COLO668 (cell line): ENCODE measurements around the gene RDH12.

ENCODE experiments used
- DNase-seq: peaks from one replicate; lab custom pipeline; 2025; ENCODE audit not compliant: unreplicated experiment; lab: John Stamatoyannopoulos, UW

RDH12 gene

GRCh38 chr14:67746927-67747326, 45.2 kb downstream of the RDH12 start:
- no peak for DNase-seq

- no peak for DNase-seq
Observed at GRCh38 chr14:67748312-67748711, 46.6 kb downstream of the RDH12 start.

GRCh38 chr14:67749341-67750084, 47.8 kb downstream of the RDH12 start:
- no peak for DNase-seq

GRCh38 chr14:67756496-67756895, 54.8 kb downstream of the RDH12 start:
- DNase-seq, result no peak

- no peak for DNase-seq
Observed at GRCh38 chr14:67757175-67757574, 55.5 kb downstream of the RDH12 start.

GRCh38 chr14:67759916-67760315, 58.2 kb downstream of the RDH12 start:
- DNase-seq, result no peak

GRCh38 chr14:67762051-67762450, 60.4 kb downstream of the RDH12 start:
- no peak for DNase-seq

GRCh38 chr14:67763158-67763822, 61.6 kb downstream of the RDH12 start:
- no peak for DNase-seq

GRCh38 chr14:67764496-67764895, 62.8 kb downstream of the RDH12 start:
- DNase-seq, result no peak

GRCh38 chr14:67765192-67765834, 63.6 kb downstream of the RDH12 start:
- DNase-seq, result no peak

- no peak for DNase-seq
Observed at GRCh38 chr14:67766035-67766680, 64.5 kb downstream of the RDH12 start.

GRCh38 chr14:67768219-67768618, 66.5 kb downstream of the RDH12 start:
- no peak for DNase-seq

GRCh38 chr14:67773844-67774377, 72.2 kb downstream of the RDH12 start:
- no peak for DNase-seq

GRCh38 chr14:67776653-67777322, 75.1 kb downstream of the RDH12 start:
- no peak for DNase-seq

- DNase-seq, result no peak
Observed at GRCh38 chr14:67778792-67779191, 77.1 kb downstream of the RDH12 start.

GRCh38 chr14:67782090-67782489, 80.4 kb downstream of the RDH12 start:
- no peak for DNase-seq
